Suprapubic skin (tissue), 4 donors: ENCODE data around the gene UBR1.

Experiments
- CTCF ChIP-seq, 2 donors: fragments of 200-600 bp in 1 of 2; fragments of 450-650 bp in 1 of 2; sonication (generic) in 1 of 2; IDR thresholded peaks; one replicate each; pipeline ENCODE4 v1.5.1; 2016 to 2019; ENCODE audit warnings: antibody characterized with exemption in 2 of 2, mild to moderate bottlenecking in 1 of 2, moderate library complexity in 1 of 2
- POLR2A ChIP-seq, 2 donors: fragments of 450-650 bp; IDR thresholded peaks; one replicate each; pipeline ENCODE4 v1.6.1; 2017; ENCODE audit warnings: antibody characterized with exemption in 2 of 2, mild to moderate bottlenecking in 2 of 2, moderate library complexity in 2 of 2
- POLR2AphosphoS5 ChIP-seq, 3 donors: sonication (generic); formaldehyde crosslinking; IDR thresholded peaks; one replicate each; pipeline ENCODE4 v1.6.1; 2017; ENCODE audit warnings: antibody characterized with exemption in 3 of 3

GRCh38 chr15:43107751-43108150, 1.9 kb upstream of the UBR1 start:
- no peak for TF ChIP-seq CTCF (IDR thresholded peaks at IDR 0.05)
- TF ChIP-seq POLR2AphosphoS5 (IDR thresholded peaks at IDR 0.05) = no peak
- no peak for TF ChIP-seq POLR2A (IDR thresholded peaks at IDR 0.05)
